Erythroblast (primary cell): Measurements from ENCODE around the gene FLT1.

Source experiments
- GATA1 ChIP-seq: IDR thresholded peaks from 2 replicates; pipeline ENCODE4 v1.6.1; 2011; ENCODE audit warnings: low read depth, mild to moderate bottlenecking, control low read depth, low read length, moderate library complexity
- POLR2A ChIP-seq: IDR thresholded peaks from 2 replicates; pipeline ENCODE4 v1.6.1; 2011; ENCODE audit warnings: mild to moderate bottlenecking, low read length

DNA sequence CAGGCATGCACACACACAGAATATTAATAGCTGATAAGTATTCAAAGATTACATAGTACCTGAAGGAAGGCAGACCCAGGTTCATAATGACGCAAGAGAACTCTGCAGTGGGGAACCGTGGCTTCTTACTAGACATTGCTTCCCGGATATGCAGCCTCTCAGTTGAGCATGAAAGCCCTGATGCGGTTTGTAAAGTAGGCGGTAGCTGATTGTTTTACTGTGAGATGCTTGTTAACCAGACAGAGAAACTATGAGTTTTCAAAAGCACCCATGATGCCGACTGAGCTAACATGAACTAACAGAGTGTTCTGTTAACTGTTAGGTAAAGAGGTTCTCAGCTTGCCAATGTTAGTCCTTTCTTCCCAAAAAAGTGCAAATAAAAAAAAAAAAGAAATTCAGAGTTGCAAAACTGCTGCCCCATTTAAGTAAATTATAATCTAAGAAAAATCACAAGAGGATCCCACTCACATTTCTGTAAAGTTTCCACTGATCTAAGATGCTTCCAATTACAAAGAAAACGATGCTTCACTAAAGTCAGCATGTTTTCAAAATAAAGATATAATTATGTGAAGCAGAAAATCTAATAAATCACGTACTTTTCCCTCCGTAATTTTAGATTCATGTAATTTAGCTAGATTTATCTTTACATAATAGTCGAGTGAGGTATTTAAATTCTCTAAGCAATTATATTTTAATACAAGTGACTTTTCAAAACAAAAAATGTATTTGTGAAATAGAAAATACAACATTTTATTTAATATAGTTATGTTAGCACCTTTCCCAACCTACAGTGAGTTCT, 2.2 kb downstream of the FLT1 start:
- TF ChIP-seq POLR2A (no peak), GATA1 (no peak)
